GM23338 (cell line): ENCODE data around the gene TUBB. TPM values are rescaled to one million over a fixed set of nuclear protein-coding genes. Genes with fewer than 3 reads are reported as not detected.

Source experiments
- ATAC-seq: fragments of 200-7000 bp; cut with Tn5 transposase; 3 replicates; pipeline ENCODE4 v1.9.1; 2020
- DNase-seq: peaks from one replicate; pipeline ENCODE4 v3.0.0-alpha.2; 2015; ENCODE audit warnings: low spot score
- H2AFZ ChIP-seq: fragments of 200-600 bp; sonication (generic); 2 replicates; pipeline ENCODE4 v1.8.0; 2016; ENCODE audit warnings: antibody characterized with exemption, mild to moderate bottlenecking, moderate library complexity
- H3F3A ChIP-seq: fragments of 200-600 bp; sonication (generic); replicated peaks from 2 replicates; pipeline ENCODE4 v1.8.0; 2017; ENCODE audit warnings: antibody characterized with exemption, mixed run types, low read depth
- H3K27ac ChIP-seq: fragments of 200-600 bp; sonication (generic); 2 replicates; pipeline ENCODE4 v1.6.1; 2016; ENCODE audit warnings: low read depth
- H3K27me3 ChIP-seq: fragments of 200-600 bp; sonication (generic); 2 replicates; pipeline ENCODE4 v1.8.0; 2016; ENCODE audit warnings: mild to moderate bottlenecking, mixed run types, moderate library complexity; ENCODE audit not compliant: insufficient read depth
- H3K36me3 ChIP-seq: fragments of 200-600 bp; sonication (generic); 2 replicates; pipeline ENCODE4 v1.8.0; 2016; ENCODE audit warnings: mild to moderate bottlenecking; ENCODE audit not compliant: insufficient read depth
- H3K4me1 ChIP-seq: fragments of 200-600 bp; sonication (generic); 2 replicates; pipeline ENCODE4 v1.8.0; 2016; ENCODE audit warnings: mild to moderate bottlenecking, moderate library complexity; ENCODE audit not compliant: insufficient read depth
- H3K4me2 ChIP-seq: fragments of 200-600 bp; sonication (generic); 2 replicates; pipeline ENCODE4 v1.7.1; 2017; ENCODE audit warnings: mixed run types
- H3K4me3 ChIP-seq: fragments of 200-600 bp; sonication (generic); 2 replicates; pipeline ENCODE4 v1.6.1; 2016; ENCODE audit warnings: mixed run types
- H3K79me2 ChIP-seq: fragments of 200-600 bp; sonication (generic); replicated peaks from 2 replicates; pipeline ENCODE4 v1.8.0; 2017; ENCODE audit warnings: mild to moderate bottlenecking; ENCODE audit not compliant: insufficient read depth
- H3K9me2 ChIP-seq: fragments of 200-600 bp; sonication (generic); 2 replicates; pipeline ENCODE4 v1.8.0; 2017; ENCODE audit not compliant: insufficient read depth
- H4K20me1 ChIP-seq: fragments of 200-600 bp; sonication (generic); replicated peaks from 2 replicates; pipeline ENCODE4 v1.8.0; 2017; ENCODE audit warnings: mild to moderate bottlenecking; ENCODE audit not compliant: insufficient read depth
- H3K27ac Mint-ChIP-seq: 2 replicates; pipeline ENCODE4 v1.8.0; 2020; ENCODE audit warnings: inconsistent platforms, mild to moderate bottlenecking, moderate library complexity, mixed read lengths
- H3K27me3 Mint-ChIP-seq: 3 replicates; pipeline ENCODE4 v1.8.0; 2022; ENCODE audit warnings: low read depth, mild to moderate bottlenecking, moderate library complexity, mixed read lengths, inconsistent platforms; ENCODE audit not compliant: insufficient read depth, poor library complexity
- H3K36me3 Mint-ChIP-seq: 3 replicates; pipeline ENCODE4 v1.8.0; 2021; ENCODE audit warnings: low read depth, mild to moderate bottlenecking, inconsistent platforms, moderate library complexity, mixed read lengths
- H3K4me1 Mint-ChIP-seq: 3 replicates; pipeline ENCODE4 v1.8.0; 2020; ENCODE audit warnings: mild to moderate bottlenecking, inconsistent platforms, mixed read lengths
- H3K4me3 Mint-ChIP-seq: 3 replicates; pipeline ENCODE4 v1.8.0; 2021; ENCODE audit warnings: moderate library complexity, mild to moderate bottlenecking, inconsistent platforms, mixed read lengths
- H3K9me3 Mint-ChIP-seq: 3 replicates; pipeline ENCODE4 v1.8.0; 2020; ENCODE audit warnings: moderate library complexity, mild to moderate bottlenecking, inconsistent platforms, mixed read lengths
- CREB1 ChIP-seq: fragments of 250-450 bp; sonication (Bioruptor Pico); IDR thresholded peaks from 2 replicates; pipeline ENCODE4 v1.5.0; 2020; ENCODE audit warnings: low read depth, mild to moderate bottlenecking, moderate library complexity
- CTCF ChIP-seq, 2 experiments: fragments of 200-600 bp in 1 of 2; sonication (generic) in 1 of 2; conservative IDR thresholded peaks; 2 replicates each; pipeline versions ENCODE4 v1.5.1 to v1.6.1; 2016 to 2017; ENCODE audit warnings: antibody characterized with exemption in 2 of 2, low read depth in 2 of 2, mild to moderate bottlenecking in 2 of 2, moderate library complexity in 1 of 2
- NANOG ChIP-seq: IDR thresholded peaks from 2 replicates; pipeline ENCODE4 v1.6.1; 2016; ENCODE audit warnings: antibody characterized with exemption, borderline replicate concordance
- POLR2AphosphoS5 ChIP-seq: IDR thresholded peaks from 2 replicates; pipeline ENCODE4 v1.6.1; 2016; ENCODE audit warnings: antibody characterized with exemption, low read depth
- polyA plus RNA-seq: library from polyadenylated mRNA; unstranded; fragments of >200 nt; fragmentation: Nextera tagmentation; extraction: Ambion mirVana; gene quantifications from 2 replicates; pipeline ENCODE4 v1.2.1, GENCODE V29; 2016
- total RNA-seq: library from RNA; depleted of rRNA; stranded (reverse); fragments of >200 nt; shearing (Covaris generic); gene quantifications from 2 replicates; pipeline ENCODE4 v1.2.3, GENCODE V29; 2014
- TF ChIP-seq, protein P1 (sequence below): IDR thresholded peaks from 2 replicates; pipeline ENCODE4 v1.6.1; 2016; ENCODE audit warnings: antibody characterized with exemption

Gene TUBB
- total and polyA plus RNA-seq, 2 experiments from 2014 or later = 1,041 to 1,704 TPM

DNA sequence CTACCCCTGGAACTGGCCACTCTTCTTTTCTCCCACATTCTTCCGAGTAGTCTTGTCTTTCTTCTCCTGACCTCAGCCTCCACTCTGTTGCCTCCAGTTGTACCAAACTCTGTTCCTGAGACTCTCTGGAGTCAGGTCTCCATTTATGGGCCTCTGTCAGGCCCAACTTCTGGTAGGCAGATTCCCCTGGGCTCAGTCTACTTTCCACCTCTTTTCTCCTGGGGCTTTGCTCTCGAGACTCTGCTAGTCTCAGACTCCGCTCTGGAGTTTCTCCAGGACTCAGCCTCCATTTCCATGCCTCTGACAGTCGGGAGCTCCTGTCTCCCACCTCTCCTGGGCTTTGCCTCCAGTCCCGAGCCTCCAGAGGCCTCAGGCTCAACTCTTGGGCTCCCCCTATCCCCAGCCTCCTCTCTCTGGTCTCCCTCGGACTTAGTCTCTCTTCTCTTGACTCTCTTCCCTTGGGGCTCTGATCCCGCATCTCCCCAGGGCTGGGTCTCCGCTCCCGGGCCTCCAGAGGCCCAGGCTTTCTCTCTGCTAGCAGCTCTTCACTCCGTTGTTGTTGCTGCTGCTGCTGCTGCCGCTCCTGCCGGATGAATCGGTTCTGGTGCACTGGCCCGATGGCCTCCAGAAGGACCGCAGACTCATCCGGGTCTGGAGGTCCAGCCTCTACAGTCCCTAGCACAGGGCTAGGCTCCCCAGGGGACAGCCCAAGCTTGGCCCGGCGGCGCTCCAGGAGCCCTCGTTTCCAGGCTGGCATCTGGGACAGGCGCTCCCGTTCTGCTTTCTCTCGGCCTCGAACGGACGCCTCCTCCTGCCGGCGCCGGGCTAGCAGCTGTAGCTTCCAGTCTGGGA is 34.8 kb upstream of the TUBB start (continued):
- TF ChIP-seq CTCF (conservative IDR thresholded peaks at IDR 0.05; ENCODE audit: low read depth in 2 of 2) = peak in 1 of 2 experiments; percentile 31; a peak in 2 of 4 replicates

- Mint-ChIP-seq H3K36me3 (peaks cover 19% of the 10 kb centered on the region), H3K4me3 (peak within 1 kb of the TSS; percentile 81), H3K27ac (peak within 1 kb of the TSS; percentile 84), H3K27me3 (peaks cover 37% of the 10 kb centered on the region), H3K4me1 (peaks cover 71% of the 10 kb centered on the region), H3K9me3 (no peaks in the 10 kb centered on the region; the same call in 2 of the 3 replicates)
- Histone ChIP-seq H3K36me3 (no peaks in the 10 kb centered on the region), H3K79me2 (peaks cover 22% of the 10 kb centered on the region), H3K27me3 (0 out of 2 replicates have a peak, but pooled peaks cover 5% of the 10 kb centered on the region), H3K9me2 (no peaks in the 10 kb centered on the region), H3K4me1 (peaks cover 53% of the 10 kb centered on the region), H3K4me3 (peak within 1 kb of the TSS; percentile 99), H3K27ac (peak within 1 kb of the TSS; percentile 59; the same call in 1 of the 2 replicates), H4K20me1 (no peaks in the 10 kb centered on the region), H3K4me2 (peak within 1 kb of the TSS; percentile 98), H3F3A (peaks cover 17% of the 10 kb centered on the region), H2AFZ (peak within 1 kb of the TSS; percentile 94)
- DNase-seq (peak; percentile 69), ATAC-seq (peak; percentile 44)
- no peak for TF ChIP-seq CREB1 (CRISPR knock-in tag)
- TF ChIP-seq NANOG = no peak
- 0 out of 2 replicates have a peak, but pooled peaks have one; percentile 45 for TF ChIP-seq POLR2AphosphoS5
- TF ChIP-seq, protein P1, sequence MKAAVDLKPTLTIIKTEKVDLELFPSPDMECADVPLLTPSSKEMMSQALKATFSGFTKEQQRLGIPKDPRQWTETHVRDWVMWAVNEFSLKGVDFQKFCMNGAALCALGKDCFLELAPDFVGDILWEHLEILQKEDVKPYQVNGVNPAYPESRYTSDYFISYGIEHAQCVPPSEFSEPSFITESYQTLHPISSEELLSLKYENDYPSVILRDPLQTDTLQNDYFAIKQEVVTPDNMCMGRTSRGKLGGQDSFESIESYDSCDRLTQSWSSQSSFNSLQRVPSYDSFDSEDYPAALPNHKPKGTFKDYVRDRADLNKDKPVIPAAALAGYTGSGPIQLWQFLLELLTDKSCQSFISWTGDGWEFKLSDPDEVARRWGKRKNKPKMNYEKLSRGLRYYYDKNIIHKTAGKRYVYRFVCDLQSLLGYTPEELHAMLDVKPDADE = no peak
Observed at GRCh38 chr6:30686009-30686907, 33.9 kb upstream of the TUBB start, which contains the start of gene PPP1R18. Gene PPP1R18 (minus strand): TSS chr6:30686645. CDS start chr6:30686018, 627 bp downstream.
